Smooth muscle cell (in vitro differentiated cells): Measurements from ENCODE around the gene ZNF883. TPM values are rescaled to one million over a fixed set of nuclear protein-coding genes. Genes with fewer than 3 reads are reported as not detected.
A peak's percentile ranks its signal among the peaks of the same experiment; 100 is the strongest.

Source experiments
- DNase-seq: peaks from one replicate; lab custom pipeline; 2025; ENCODE audit not compliant: unreplicated experiment; lab: John Stamatoyannopoulos, UW
- H2AFZ ChIP-seq: fragments of 200-600 bp; sonication (generic); 2 replicates; pipeline ENCODE4 v1.6.0; 2016; ENCODE audit warnings: antibody characterized with exemption, low read depth, mild to moderate bottlenecking
- H3F3A ChIP-seq: fragments of 200-600 bp; sonication (generic); 2 replicates; pipeline ENCODE4 v1.6.0; 2017; ENCODE audit warnings: antibody characterized with exemption, low read depth
- H3K27ac ChIP-seq: fragments of 200-600 bp; sonication (generic); 2 replicates; pipeline ENCODE4 v1.5.1; 2016; ENCODE audit warnings: low read depth, mild to moderate bottlenecking
- H3K27me3 ChIP-seq: fragments of 200-600 bp; sonication (generic); 2 replicates; pipeline ENCODE4 v1.6.1; 2016; ENCODE audit warnings: low read depth, mild to moderate bottlenecking
- H3K36me3 ChIP-seq: fragments of 200-600 bp; sonication (generic); 2 replicates; pipeline ENCODE4 v1.5.1; 2016; ENCODE audit warnings: low read depth
- H3K4me1 ChIP-seq: fragments of 200-600 bp; sonication (generic); 2 replicates; pipeline ENCODE4 v1.5.1; 2016; ENCODE audit warnings: low read depth
- H3K4me2 ChIP-seq: fragments of 200-600 bp; sonication (generic); 2 replicates; pipeline ENCODE4 v1.6.0; 2016; ENCODE audit warnings: mild to moderate bottlenecking
- H3K4me3 ChIP-seq: fragments of 200-600 bp; sonication (generic); 2 replicates; pipeline ENCODE4 v1.5.1; 2016; ENCODE audit warnings: mild to moderate bottlenecking
- H3K79me2 ChIP-seq: fragments of 200-600 bp; sonication (generic); 2 replicates; pipeline ENCODE4 v1.6.0; 2016; ENCODE audit warnings: low read depth, mild to moderate bottlenecking
- H3K9ac ChIP-seq: fragments of 200-600 bp; sonication (generic); 2 replicates; pipeline ENCODE4 v1.6.0; 2016; ENCODE audit warnings: low read depth
- H3K9me3 ChIP-seq: fragments of 200-600 bp; sonication (generic); replicated peaks from 2 replicates; pipeline ENCODE4 v1.5.1; 2016; ENCODE audit warnings: low read depth
- H4K20me1 ChIP-seq: fragments of 200-600 bp; sonication (generic); 2 replicates; pipeline ENCODE4 v1.6.0; 2016; ENCODE audit warnings: low read depth
- CTCF ChIP-seq: fragments of 200-600 bp; sonication (generic); IDR thresholded peaks from 2 replicates; pipeline ENCODE4 v1.5.1; 2017; ENCODE audit warnings: borderline replicate concordance, mild to moderate bottlenecking, antibody characterized with exemption; ENCODE audit not compliant: insufficient read depth, poor library complexity, severe bottlenecking
- WGBS: methylation state at CpG from one replicate; pipeline ENCODE4 v1.1.7; 2016; ENCODE audit warnings: low lambda C conversion rate; 5-methylcytosine and 5-hydroxymethylcytosine counted together
- polyA plus RNA-seq: library from polyadenylated mRNA; unstranded; fragments of >200 nt; fragmentation: Nextera tagmentation; extraction: Ambion mirVana; gene quantifications from 2 replicates; pipeline ENCODE4 v1.2.1, GENCODE V29; 2016
- total RNA-seq: library from RNA; depleted of rRNA; stranded (reverse); fragments of >200 nt; gene quantifications from 2 replicates; pipeline ENCODE4 v1.2.3, GENCODE V29; 2014

ZNF883 gene
- total and polyA plus RNA-seq, 2 experiments from 2014 or later: 1.7 to 9.9 TPM

- no peaks in the 10 kb centered on the region for H3F3A ChIP-seq
- H3K4me1 ChIP-seq: no peaks in the 10 kb centered on the region
- no peaks in the 10 kb centered on the region for H3K36me3 ChIP-seq
- H3K4me3 ChIP-seq: no peak overlapping the region
- DNase-seq: no peak
- no peak overlapping the region for H3K4me2 ChIP-seq
- no peaks in the 10 kb centered on the region for H4K20me1 ChIP-seq
- no peak overlapping the region for H3K9ac ChIP-seq
- no peaks in the 10 kb centered on the region for H3K79me2 ChIP-seq
- H3K27ac ChIP-seq: no peak overlapping the region
- peaks cover 11% of the 10 kb centered on the region for H3K27me3 ChIP-seq
- 22% methylated on average over 3 of the region's 3 CpGs for WGBS
- no peak overlapping the region for H2AFZ ChIP-seq
- no peaks in the 10 kb centered on the region for H3K9me3 ChIP-seq
- peak; percentile 46 for TF ChIP-seq CTCF
Observed at GRCh38 chr9:112921549-112921948, 90.4 kb downstream of the ZNF883 start.

GRCh38 chr9:112917987-112918362 lies 94.0 kb downstream of the ZNF883 start:
- no peak overlapping the region for H3K4me3 ChIP-seq
- no peak overlapping the region for H3K4me2 ChIP-seq
- no peaks in the 10 kb centered on the region for H3K36me3 ChIP-seq
- no peaks in the 10 kb centered on the region for H3F3A ChIP-seq
- DNase-seq: no peak
- H3K9me3 ChIP-seq: no peaks in the 10 kb centered on the region
- TF ChIP-seq CTCF: no peak
- no peaks in the 10 kb centered on the region for H3K79me2 ChIP-seq
- no peaks in the 10 kb centered on the region for H3K4me1 ChIP-seq
- no peaks in the 10 kb centered on the region for H4K20me1 ChIP-seq
- 65% methylated on average over 1 of the region's 1 CpG for WGBS
- no peak overlapping the region for H2AFZ ChIP-seq
- peaks cover 13% of the 10 kb centered on the region for H3K27me3 ChIP-seq
- no peak overlapping the region for H3K9ac ChIP-seq
- no peak overlapping the region for H3K27ac ChIP-seq

GRCh38 chr9:112917047-112917986 lies 94.7 kb downstream of the ZNF883 start:
- Histone ChIP-seq H4K20me1 (no peaks in the 10 kb centered on the region), H3F3A (no peaks in the 10 kb centered on the region), H3K4me2 (no peak overlapping the region), H3K9me3 (no peaks in the 10 kb centered on the region), H3K36me3 (no peaks in the 10 kb centered on the region), H3K4me1 (no peaks in the 10 kb centered on the region), H3K27ac (no peak overlapping the region), H3K79me2 (no peaks in the 10 kb centered on the region), H3K9ac (no peak overlapping the region), H2AFZ (no peak overlapping the region), H3K27me3 (peaks cover 13% of the 10 kb centered on the region), H3K4me3 (no peak overlapping the region)
- WGBS: 61% methylated on average over 1 of the region's 1 CpG
- DNase-seq: no peak
- no peak for TF ChIP-seq CTCF

GRCh38 chr9:112914524-112914923 lies 97.5 kb downstream of the ZNF883 start:
- Histone ChIP-seq H3K9ac (no peak overlapping the region), H3K4me1 (no peaks in the 10 kb centered on the region), H3F3A (no peaks in the 10 kb centered on the region), H3K27me3 (peaks cover 17% of the 10 kb centered on the region), H3K27ac (no peak overlapping the region), H3K4me2 (no peak overlapping the region), H2AFZ (no peak overlapping the region), H3K36me3 (no peaks in the 10 kb centered on the region), H3K4me3 (no peak overlapping the region), H4K20me1 (no peaks in the 10 kb centered on the region), H3K9me3 (no peaks in the 10 kb centered on the region), H3K79me2 (no peaks in the 10 kb centered on the region)
- 72% methylated on average over 2 of the region's 2 CpGs for WGBS
- no peak for TF ChIP-seq CTCF
- DNase-seq: no peak
